Activated T-cell treated with anti-CD3 and anti-CD28 coated beads, Interleukin-2, amount 50 U/mL, for 4 hours (primary cell): ENCODE results near the gene RIC8B. TPM values are rescaled to one million over a fixed set of nuclear protein-coding genes. Genes with fewer than 3 reads are reported as not detected.
A peak's percentile ranks its signal among the peaks of the same experiment; 100 is the strongest.
"Not testable (repeated sequence)": the region's sequence is repeated elsewhere in the genome, so short reads cannot be mapped to it uniquely, and the experiment has no call there.

Experiments
- ATAC-seq, 2 donors: fragments of 200-7000 bp; cut with Tn5 transposase; one replicate each; pipeline ENCODE4 v1.10.0; 2021
- DNase-seq: peaks from one replicate; pipeline ENCODE4 v3.0.0-alpha.2; 2020
- H3K27me3 Mint-ChIP-seq: one replicate; pipeline ENCODE4 v1.8.0; 2021; ENCODE audit warnings: low read depth, mixed read lengths
- H3K36me3 Mint-ChIP-seq: one replicate; pipeline ENCODE4 v1.8.0; 2022; ENCODE audit warnings: mixed read lengths; ENCODE audit not compliant: insufficient read depth
- H3K4me1 Mint-ChIP-seq: one replicate; pipeline ENCODE4 v1.8.0; 2021; ENCODE audit warnings: low read depth, mixed read lengths
- H3K4me3 Mint-ChIP-seq: one replicate; pipeline ENCODE4 v1.8.0; 2021; ENCODE audit warnings: mild to moderate bottlenecking, moderate library complexity, mixed read lengths
- H3K9me3 Mint-ChIP-seq: one replicate; pipeline ENCODE4 v1.8.0; 2021; ENCODE audit warnings: mixed read lengths
- total RNA-seq, 3 donors: library from RNA; stranded (reverse); gene quantifications; one replicate each; pipeline ENCODE4 v1.2.1, GENCODE V29; 2021

RIC8B gene
- total RNA-seq, 3 donors from 2014 or later, result 7.4 to 8.6 (median 8.1) TPM

GRCh38 chr12:106903241-106903945 is 128.9 kb downstream of the RIC8B start:
- peak overlapping the region; percentile 55 for H3K4me3 Mint-ChIP-seq
- ATAC-seq (peak; percentile 99), DNase-seq (peak; percentile 77)
- H3K9me3 Mint-ChIP-seq, result no peaks in the 10 kb centered on the region
- peaks cover 35% of the 10 kb centered on the region for H3K27me3 Mint-ChIP-seq
- H3K36me3 Mint-ChIP-seq, result no peaks in the 10 kb centered on the region
- peaks cover 9% of the 10 kb centered on the region for H3K4me1 Mint-ChIP-seq

GRCh38 chr12:106906715-106907114 is 132.2 kb downstream of the RIC8B start:
- Mint-ChIP-seq H3K27me3 (peaks cover 33% of the 10 kb centered on the region), H3K9me3 (no peaks in the 10 kb centered on the region), H3K4me1 (peaks cover 19% of the 10 kb centered on the region), H3K36me3 (no peaks in the 10 kb centered on the region), H3K4me3 (no peak overlapping the region)
- no peak for DNase-seq
- no peak for ATAC-seq

GRCh38 chr12:106907411-106907810 is 132.9 kb downstream of the RIC8B start:
- Mint-ChIP-seq H3K36me3 (no peaks in the 10 kb centered on the region), H3K4me3 (no peak overlapping the region), H3K4me1 (peaks cover 19% of the 10 kb centered on the region), H3K27me3 (peaks cover 29% of the 10 kb centered on the region), H3K9me3 (no peaks in the 10 kb centered on the region)
- DNase-seq (no peak), ATAC-seq (no peak)

GRCh38 chr12:106907846-106908245 is 133.4 kb downstream of the RIC8B start:
- ATAC-seq (no peak), DNase-seq (no peak)
- H3K9me3 Mint-ChIP-seq, result no peaks in the 10 kb centered on the region
- no peak overlapping the region for H3K4me3 Mint-ChIP-seq
- H3K36me3 Mint-ChIP-seq, result no peaks in the 10 kb centered on the region
- peaks cover 25% of the 10 kb centered on the region for H3K27me3 Mint-ChIP-seq
- H3K4me1 Mint-ChIP-seq, result peaks cover 17% of the 10 kb centered on the region

- Mint-ChIP-seq H3K9me3 (no peaks in the 10 kb centered on the region), H3K4me3 (no peak overlapping the region), H3K4me1 (peaks cover 10% of the 10 kb centered on the region), H3K36me3 (no peaks in the 10 kb centered on the region), H3K27me3 (peaks cover 20% of the 10 kb centered on the region)
- no peak for ATAC-seq
- no peak for DNase-seq
These were observed 134.1 kb downstream of the RIC8B start for GRCh38 chr12:106908561-106908960.

- no peak overlapping the region for H3K4me3 Mint-ChIP-seq
- peaks cover 14% of the 10 kb centered on the region for H3K27me3 Mint-ChIP-seq
- ATAC-seq, result no peak
- H3K36me3 Mint-ChIP-seq, result no peaks in the 10 kb centered on the region
- no peak for DNase-seq
- H3K9me3 Mint-ChIP-seq, result no peaks in the 10 kb centered on the region
- peaks cover 16% of the 10 kb centered on the region for H3K4me1 Mint-ChIP-seq
These were observed 135.7 kb downstream of the RIC8B start for GRCh38 chr12:106910202-106910601.

GRCh38 chr12:106911581-106911980 is 137.1 kb downstream of the RIC8B start:
- H3K27me3 Mint-ChIP-seq, result peaks cover 9% of the 10 kb centered on the region
- no peak for DNase-seq
- no peaks in the 10 kb centered on the region for H3K36me3 Mint-ChIP-seq

GRCh38 chr12:106913456-106913855 is 139.0 kb downstream of the RIC8B start:
- H3K36me3 Mint-ChIP-seq, result no peaks in the 10 kb centered on the region

More at GRCh38 chr12:106911581-106911980, 137.1 kb downstream of the RIC8B start:
- Mint-ChIP-seq H3K4me3 (no peak overlapping the region), H3K9me3 (no peaks in the 10 kb centered on the region), H3K4me1 (peaks cover 23% of the 10 kb centered on the region)
- ATAC-seq, result no peak

GRCh38 chr12:106914796-106915634 is 140.5 kb downstream of the RIC8B start:
- peaks cover 3% of the 10 kb centered on the region for H3K27me3 Mint-ChIP-seq
- H3K9me3 Mint-ChIP-seq, result no peaks in the 10 kb centered on the region
- DNase-seq, result no peak

More at GRCh38 chr12:106913456-106913855, 139.0 kb downstream of the RIC8B start:
- Mint-ChIP-seq H3K27me3 (peaks cover 3% of the 10 kb centered on the region), H3K4me3 (no peak overlapping the region), H3K4me1 (peaks cover 23% of the 10 kb centered on the region), H3K9me3 (no peaks in the 10 kb centered on the region)
- DNase-seq (no peak), ATAC-seq (no peak)

GRCh38 chr12:106915635-106916026 is 141.1 kb downstream of the RIC8B start:
- no peaks in the 10 kb centered on the region for H3K36me3 Mint-ChIP-seq
- DNase-seq (no peak), ATAC-seq (peak in 1 of 2 donors; percentile 34)
- H3K27me3 Mint-ChIP-seq, result peaks cover 3% of the 10 kb centered on the region
- peaks cover 18% of the 10 kb centered on the region for H3K4me1 Mint-ChIP-seq
- no peaks in the 10 kb centered on the region for H3K9me3 Mint-ChIP-seq
- no peak overlapping the region for H3K4me3 Mint-ChIP-seq

More at GRCh38 chr12:106914796-106915634, 140.5 kb downstream of the RIC8B start:
- Mint-ChIP-seq H3K36me3 (no peaks in the 10 kb centered on the region), H3K4me1 (peaks cover 23% of the 10 kb centered on the region), H3K4me3 (no peak overlapping the region)
- ATAC-seq, result peak; percentile 57 to 74

GRCh38 chr12:106917503-106917902 is 143.0 kb downstream of the RIC8B start:
- peaks cover 14% of the 10 kb centered on the region for H3K4me1 Mint-ChIP-seq
- no peaks in the 10 kb centered on the region for H3K36me3 Mint-ChIP-seq
- H3K4me3 Mint-ChIP-seq, result no peak overlapping the region
- H3K27me3 Mint-ChIP-seq, result peaks cover 3% of the 10 kb centered on the region
- DNase-seq (no peak), ATAC-seq (no peak)
- H3K9me3 Mint-ChIP-seq, result no peaks in the 10 kb centered on the region

GRCh38 chr12:106918746-106919145 is 144.3 kb downstream of the RIC8B start:
- no peak for ATAC-seq
- Mint-ChIP-seq H3K36me3 (no peaks in the 10 kb centered on the region), H3K4me3 (no peak overlapping the region), H3K4me1 (peaks cover 14% of the 10 kb centered on the region), H3K9me3 (peaks cover 5% of the 10 kb centered on the region), H3K27me3 (peaks cover 11% of the 10 kb centered on the region)
- no peak for DNase-seq

GRCh38 chr12:106919910-106920544 is 145.5 kb downstream of the RIC8B start:
- no peak overlapping the region for H3K4me3 Mint-ChIP-seq
- H3K36me3 Mint-ChIP-seq, result no peaks in the 10 kb centered on the region
- DNase-seq (no peak), ATAC-seq (no peak)
- peaks cover 11% of the 10 kb centered on the region for H3K9me3 Mint-ChIP-seq
- peaks cover 9% of the 10 kb centered on the region for H3K4me1 Mint-ChIP-seq
- H3K27me3 Mint-ChIP-seq, result peaks cover 11% of the 10 kb centered on the region

GRCh38 chr12:106921976-106922375 is 147.5 kb downstream of the RIC8B start:
- not testable (repeated sequence) for H3K4me1 Mint-ChIP-seq, H3K4me3 Mint-ChIP-seq, ATAC-seq, DNase-seq, H3K36me3 Mint-ChIP-seq
- Mint-ChIP-seq H3K27me3 (peaks cover 11% of the 10 kb centered on the region), H3K9me3 (peaks cover 11% of the 10 kb centered on the region)
